Measurements from ENCODE around the gene URB2.

DNA sequence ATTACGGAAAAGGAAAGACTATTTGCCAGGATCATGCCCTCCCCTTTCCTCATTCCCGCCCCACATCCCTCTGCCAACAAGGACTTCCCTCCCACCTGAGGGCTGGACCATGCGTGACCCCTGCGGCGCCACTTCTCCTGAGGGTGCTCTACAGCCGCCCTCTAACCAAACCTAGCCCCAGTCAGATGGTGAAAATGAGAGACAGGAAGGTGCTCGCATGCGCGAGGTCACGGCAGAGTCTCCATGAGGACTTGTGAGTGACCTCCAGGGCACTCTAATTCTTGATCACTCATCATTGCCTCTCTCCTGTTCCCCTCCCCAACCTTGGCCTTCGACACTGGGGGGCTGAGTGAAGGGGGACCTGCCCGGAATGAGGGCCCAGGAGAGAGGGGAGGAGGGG lies 32.2 kb upstream of the URB2 start:
- TF ChIP-seq, protein P1, sequence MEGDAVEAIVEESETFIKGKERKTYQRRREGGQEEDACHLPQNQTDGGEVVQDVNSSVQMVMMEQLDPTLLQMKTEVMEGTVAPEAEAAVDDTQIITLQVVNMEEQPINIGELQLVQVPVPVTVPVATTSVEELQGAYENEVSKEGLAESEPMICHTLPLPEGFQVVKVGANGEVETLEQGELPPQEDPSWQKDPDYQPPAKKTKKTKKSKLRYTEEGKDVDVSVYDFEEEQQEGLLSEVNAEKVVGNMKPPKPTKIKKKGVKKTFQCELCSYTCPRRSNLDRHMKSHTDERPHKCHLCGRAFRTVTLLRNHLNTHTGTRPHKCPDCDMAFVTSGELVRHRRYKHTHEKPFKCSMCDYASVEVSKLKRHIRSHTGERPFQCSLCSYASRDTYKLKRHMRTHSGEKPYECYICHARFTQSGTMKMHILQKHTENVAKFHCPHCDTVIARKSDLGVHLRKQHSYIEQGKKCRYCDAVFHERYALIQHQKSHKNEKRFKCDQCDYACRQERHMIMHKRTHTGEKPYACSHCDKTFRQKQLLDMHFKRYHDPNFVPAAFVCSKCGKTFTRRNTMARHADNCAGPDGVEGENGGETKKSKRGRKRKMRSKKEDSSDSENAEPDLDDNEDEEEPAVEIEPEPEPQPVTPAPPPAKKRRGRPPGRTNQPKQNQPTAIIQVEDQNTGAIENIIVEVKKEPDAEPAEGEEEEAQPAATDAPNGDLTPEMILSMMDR (IDR thresholded peaks at IDR 0.05) = no peak
- TF ChIP-seq POLR2A (IDR thresholded peaks at IDR 0.05) = no peak
